Heart left ventricle (tissue), 13 donors: ENCODE measurements around the gene TRIM71.

Experiments used
- POLR2A ChIP-seq, 2 donors: fragments of 450-650 bp; IDR thresholded peaks; one replicate each; pipeline ENCODE4 v1.6.1; 2017; ENCODE audit warnings: antibody characterized with exemption in 2 of 2, mild to moderate bottlenecking in 2 of 2, moderate library complexity in 2 of 2
- TF ChIP-seq, protein P1 (sequence below), 12 donors: fragments of 200-600 bp; sonication (generic) in 4 of 12; IDR thresholded peaks; one replicate each; pipeline versions ENCODE4 v1.5.0 to v1.8.0; 2018 to 2022; ENCODE audit warnings: antibody characterized with exemption in 12 of 12, mild to moderate bottlenecking in 5 of 12
- donor health status: ischemic (EF 13 %, LVEDD 7.1; RV severe dilation, severe dysfunction).
- donor health status: DM: no; HTN: yes; CAD: no.
- donor health status: DM: no; HTN: no; CAD: no.
- donor health status: ischemic (EF 25% LVEDD 6.9; RV normal size, moderate dysfunction).
- donor health status: ischemic (EF 25% LVEDD 5.7; RV mildly dilated, moderate dysfunction).
- donor health status: ischemic (EF 35%, LVEDD 5.7; RV mildly dilated, moderate dysfunction).
- donor health status: nonischemic (EF 11% LVEDD 7.7; RV severe dilation, severe dysfunction).
- donor health status: DM: yes; HTN: yes; CAD: no.
- donor health status: PGD.
- donor health status: ischemic (EF 29% LVEDD 5.4; RV normal size, mild dysfunction).
- donor health status: nonischemic (EF 23%, LVEDD 6.1; RV moderate dilation, normal function).

DNA sequence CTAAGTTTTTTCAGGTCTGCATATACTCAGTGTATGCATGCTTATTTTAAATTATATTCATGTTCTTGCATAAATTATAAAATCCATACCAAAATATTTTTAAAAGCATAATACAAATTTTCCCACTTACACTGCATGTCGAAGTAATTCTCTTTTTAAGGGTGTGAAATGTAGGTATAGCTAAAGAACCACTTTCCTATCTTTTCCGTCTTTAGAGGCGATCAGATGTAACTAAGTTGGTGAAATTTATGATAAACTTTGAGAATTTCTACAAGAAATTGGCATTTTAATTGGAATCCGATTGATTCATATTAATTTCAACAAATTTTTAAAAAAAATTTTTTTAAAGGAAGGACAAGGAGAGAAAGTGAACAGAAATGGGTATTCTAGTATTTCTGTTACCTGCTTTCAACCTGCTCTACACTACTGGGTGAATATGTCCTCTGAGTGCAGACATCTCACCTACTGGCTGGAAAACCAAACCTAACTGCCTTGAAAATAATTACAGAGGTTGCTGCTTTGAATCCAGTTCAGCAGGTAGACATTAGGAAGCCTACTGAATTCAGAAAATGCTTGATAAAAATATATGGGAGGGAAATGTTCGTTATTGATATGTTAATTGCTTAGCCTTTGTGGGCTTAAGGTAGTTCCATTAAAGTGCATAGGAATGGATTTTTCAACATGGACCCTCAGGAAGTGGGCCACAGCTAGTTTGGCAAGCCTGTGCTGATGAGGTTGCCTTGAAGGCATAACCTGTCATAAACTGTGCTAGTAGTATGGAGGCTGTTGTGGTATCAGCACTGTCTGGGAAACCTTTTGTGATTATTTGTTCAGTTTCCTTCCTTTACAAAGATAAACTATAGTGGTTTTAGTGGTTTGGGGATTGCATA, 5.1 kb downstream of the TRIM71 start:
- TF ChIP-seq, protein P1, sequence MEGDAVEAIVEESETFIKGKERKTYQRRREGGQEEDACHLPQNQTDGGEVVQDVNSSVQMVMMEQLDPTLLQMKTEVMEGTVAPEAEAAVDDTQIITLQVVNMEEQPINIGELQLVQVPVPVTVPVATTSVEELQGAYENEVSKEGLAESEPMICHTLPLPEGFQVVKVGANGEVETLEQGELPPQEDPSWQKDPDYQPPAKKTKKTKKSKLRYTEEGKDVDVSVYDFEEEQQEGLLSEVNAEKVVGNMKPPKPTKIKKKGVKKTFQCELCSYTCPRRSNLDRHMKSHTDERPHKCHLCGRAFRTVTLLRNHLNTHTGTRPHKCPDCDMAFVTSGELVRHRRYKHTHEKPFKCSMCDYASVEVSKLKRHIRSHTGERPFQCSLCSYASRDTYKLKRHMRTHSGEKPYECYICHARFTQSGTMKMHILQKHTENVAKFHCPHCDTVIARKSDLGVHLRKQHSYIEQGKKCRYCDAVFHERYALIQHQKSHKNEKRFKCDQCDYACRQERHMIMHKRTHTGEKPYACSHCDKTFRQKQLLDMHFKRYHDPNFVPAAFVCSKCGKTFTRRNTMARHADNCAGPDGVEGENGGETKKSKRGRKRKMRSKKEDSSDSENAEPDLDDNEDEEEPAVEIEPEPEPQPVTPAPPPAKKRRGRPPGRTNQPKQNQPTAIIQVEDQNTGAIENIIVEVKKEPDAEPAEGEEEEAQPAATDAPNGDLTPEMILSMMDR (IDR thresholded peaks at IDR 0.05), result no peak
- no peak for TF ChIP-seq POLR2A (IDR thresholded peaks at IDR 0.05)
